B cell (primary cell): ENCODE data around the gene RTP4. TPM values are rescaled to one million over a fixed set of nuclear protein-coding genes. Genes with fewer than 3 reads are reported as not detected.

ENCODE experiments used
- ATAC-seq: fragments of 200-7000 bp; cut with Tn5 transposase; one replicate; pipeline ENCODE4 v1.10.0; 2021; ENCODE audit warnings: low read depth, mild to moderate bottlenecking, moderate number of reproducible peaks, moderate library complexity
- CTCF ChIA-PET: fragments of 350-600 bp; sonication (Branson Sonifier 250); formaldehyde crosslinking; loops from one replicate; lab custom pipeline; 2021; ENCODE audit warnings: antibody characterized with exemption, inconsistent platforms; lab: Charles Lee
- POLR2A ChIA-PET: fragments of 350-600 bp; sonication (Branson Sonifier 250); formaldehyde crosslinking; loops from one replicate; lab custom pipeline; 2021; ENCODE audit warnings: antibody characterized with exemption; lab: Charles Lee
- DNase-seq: peaks from one replicate; pipeline ENCODE4 v3.0.0; 2013
- H2AFZ ChIP-seq: 2 replicates; pipeline ENCODE4 v1.6.1; 2012; ENCODE audit warnings: mild to moderate bottlenecking, low read depth, low read length; ENCODE audit not compliant: insufficient read depth, poor library complexity, severe bottlenecking
- H3K27ac ChIP-seq, 2 donors: 1 replicate in 1 of 2; 2 replicates in 1 of 2; pipeline ENCODE4 v1.5.1; 2012 to 2013; ENCODE audit warnings: low read length in 2 of 2, mild to moderate bottlenecking in 2 of 2, moderate library complexity in 1 of 2
- H3K27me3 ChIP-seq, 4 experiments: fragments of 200-600 bp in 1 of 4; sonication (generic) in 1 of 4; replicated peaks in 1 of 4; 1 replicate in 2 of 4; 2 replicates in 2 of 4; pipeline versions ENCODE4 v1.6.1 to v1.7.0; 2013 to 2016; ENCODE audit warnings: low read length in 3 of 4, mild to moderate bottlenecking in 2 of 4, mixed read lengths in 1 of 4, moderate library complexity in 1 of 4; ENCODE audit not compliant: insufficient read depth in 4 of 4, control insufficient read depth in 3 of 4; ENCODE audit errors: control extremely low read depth in 1 of 4
- H3K36me3 ChIP-seq, 2 experiments: replicated peaks in 1 of 2; 1 replicate in 1 of 2; 2 replicates in 1 of 2; pipeline versions ENCODE4 v1.6.1 to v1.7.1; 2013; ENCODE audit warnings: low read length in 1 of 2; ENCODE audit not compliant: insufficient read depth in 2 of 2, control insufficient read depth in 1 of 2; ENCODE audit errors: control extremely low read depth in 1 of 2, extremely low read depth in 1 of 2
- H3K4me1 ChIP-seq, 2 donors: fragments of 200-600 bp in 1 of 2; sonication (generic) in 1 of 2; 1 replicate in 1 of 2; 2 replicates in 1 of 2; pipeline versions ENCODE4 v1.5.1 to v1.6.1; 2013 to 2017; ENCODE audit warnings: low read length in 2 of 2; ENCODE audit not compliant: control insufficient read depth in 2 of 2, insufficient read depth in 2 of 2
- H3K4me2 ChIP-seq: replicated peaks from 2 replicates; pipeline ENCODE3; 2012; ENCODE audit warnings: mild to moderate bottlenecking, low read depth, low read length; ENCODE audit not compliant: poor library complexity, severe bottlenecking
- H3K4me3 ChIP-seq, 5 experiments: fragments of 200-600 bp in 1 of 5; sonication (generic) in 1 of 5; 1 replicate in 3 of 5; 2 replicates in 2 of 5; pipeline versions ENCODE4 v1.5.1 to v1.7.0; 2011 to 2016; ENCODE audit warnings: low read length in 4 of 5, mild to moderate bottlenecking in 4 of 5, low read depth in 2 of 5, control low read depth in 1 of 5, moderate library complexity in 1 of 5; ENCODE audit not compliant: insufficient read depth in 1 of 5; ENCODE audit errors: control extremely low read depth in 1 of 5, extremely low read depth in 1 of 5
- H3K79me2 ChIP-seq: fragments of 200-600 bp; sonication (generic); one replicate; pipeline ENCODE4 v1.6.0; 2016; ENCODE audit warnings: low read length; ENCODE audit not compliant: control insufficient read depth, insufficient read depth
- H3K9ac ChIP-seq: fragments of 200-600 bp; sonication (generic); 2 replicates; pipeline ENCODE4 v1.6.1; 2017; ENCODE audit warnings: mild to moderate bottlenecking, low read length, moderate library complexity
- H3K9me3 ChIP-seq, 3 donors: one replicate each; pipeline versions ENCODE4 v1.6.1 to v1.7.1; 2013; ENCODE audit warnings: low read length in 2 of 3; ENCODE audit not compliant: control insufficient read depth in 2 of 3, insufficient read depth in 1 of 3; ENCODE audit errors: control extremely low read depth in 1 of 3
- H4K20me1 ChIP-seq: 2 replicates; pipeline ENCODE4 v1.6.0; 2012; ENCODE audit warnings: mild to moderate bottlenecking, low read length; ENCODE audit not compliant: insufficient read depth, control insufficient read depth, poor library complexity, severe bottlenecking
- H3K27ac Mint-ChIP-seq: one replicate; pipeline ENCODE4 v1.8.0; 2021; ENCODE audit warnings: mixed read lengths
- H3K27me3 Mint-ChIP-seq: one replicate; pipeline ENCODE4 v1.8.0; 2021; ENCODE audit warnings: mixed read lengths
- H3K4me1 Mint-ChIP-seq: one replicate; pipeline ENCODE4 v1.8.0; 2021; ENCODE audit warnings: mixed read lengths
- H3K4me3 Mint-ChIP-seq: one replicate; pipeline ENCODE4 v1.8.0; 2021; ENCODE audit warnings: mixed read lengths
- H3K9me3 Mint-ChIP-seq: one replicate; pipeline ENCODE4 v1.8.0; 2022; ENCODE audit warnings: mixed read lengths; ENCODE audit not compliant: insufficient read depth
- EZH2 ChIP-seq: IDR thresholded peaks from 2 replicates; pipeline ENCODE4 v1.6.1; 2012; ENCODE audit warnings: borderline replicate concordance, low read depth, mild to moderate bottlenecking, moderate library complexity, low read length; ENCODE audit not compliant: insufficient read depth, poor library complexity, severe bottlenecking
- WGBS: methylation state at CpG from one replicate; pipeline ENCODE4 v1.1.5; 2013; ENCODE audit warnings: missing lambda C conversion rate; ENCODE audit not compliant: insufficient coverage; 5-methylcytosine and 5-hydroxymethylcytosine counted together
- intact Hi-C: fragments of 100-400 bp; cut with micrococcal nuclease; formaldehyde crosslinking; loops from one replicate; pipeline ENCODE4 v1.10.0; 2022
- polyA plus RNA-seq: library from polyadenylated mRNA; depleted of rRNA; stranded (reverse); fragments of >200 nt; gene quantifications from 2 replicates; pipeline ENCODE4 v1.2.3, GENCODE V29; 2012
- total RNA-seq, 2 donors: library from RNA; stranded (reverse); fragments of 120-200 nt in 1 of 2; gene quantifications; 1 replicate in 1 of 2; 2 replicates in 1 of 2; pipeline versions ENCODE4 v1.2.3 to v1.2.4, GENCODE V29; 2013 to 2022
- TF ChIP-seq, protein P1 (sequence below): fragments of 200-600 bp; IDR thresholded peaks from one replicate; pipeline ENCODE4 v1.8.0; 2022; ENCODE audit warnings: antibody characterized with exemption, mild to moderate bottlenecking

Gene RTP4
- total and polyA plus RNA-seq, 2 donors (not counting 1 experiment from before 2014, with no cell fraction given), result 1.0 to 6.7 TPM

DNA sequence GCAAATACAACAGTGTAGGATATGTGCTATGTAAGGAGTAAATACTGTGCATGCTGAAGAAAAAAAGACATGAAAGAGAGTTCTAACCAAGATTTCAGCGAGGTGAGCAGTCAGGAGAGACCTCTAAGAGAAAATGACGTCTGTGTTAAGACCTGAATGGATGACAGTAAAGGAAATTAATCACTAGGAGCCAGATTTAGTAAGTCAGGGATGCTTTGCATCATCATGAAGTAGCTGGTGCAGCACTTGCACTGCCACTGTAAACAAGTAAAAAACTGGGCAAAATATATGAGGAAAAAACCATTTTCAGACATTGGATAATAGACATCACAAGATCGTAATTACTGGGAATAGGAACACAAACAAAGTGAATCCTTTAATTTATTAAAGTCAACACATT lies 32.6 kb downstream of the RTP4 start:
- Mint-ChIP-seq H3K27me3 (peaks cover 37% of the 10 kb centered on the region), H3K9me3 (no peaks in the 10 kb centered on the region)
- ATAC-seq, result no peak

DNA sequence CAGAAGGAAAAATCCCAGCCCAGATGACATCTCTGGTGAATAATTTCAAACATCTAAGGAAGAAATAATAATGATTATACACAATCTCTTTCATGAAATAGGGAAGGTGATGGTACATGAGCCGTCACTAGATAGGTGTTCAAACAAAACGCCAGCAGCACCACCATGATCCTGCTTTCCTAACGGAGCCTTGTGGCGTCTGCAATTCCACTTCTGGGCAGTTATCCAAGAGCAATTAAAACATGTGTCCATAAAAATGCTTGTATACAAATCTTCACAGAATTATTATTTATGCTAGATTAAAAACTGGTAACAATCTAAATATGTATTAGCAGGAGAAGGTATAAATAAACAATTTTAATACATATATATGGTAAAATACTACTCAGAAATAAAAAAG lies 33.7 kb downstream of the RTP4 start:
- H3K9me3 ChIP-seq, result no peaks in the 10 kb centered on the region
- H3K4me1 Mint-ChIP-seq, result no peaks in the 10 kb centered on the region
- CTCF ChIA-PET, result no interaction called here
- POLR2A ChIA-PET, result no interaction called here
- H3K27me3 Mint-ChIP-seq, result peaks cover 36% of the 10 kb centered on the region
- H3K4me3 Mint-ChIP-seq, result no peak overlapping the region
- no peak overlapping the region for H3K4me3 ChIP-seq
- peaks cover 0 to 6% (median 2%) of the 10 kb centered on the region in 4 experiments for H3K27me3 ChIP-seq
- no peaks in the 10 kb centered on the region for H3K9me3 Mint-ChIP-seq
- H3K4me1 ChIP-seq, result no peaks in the 10 kb centered on the region
- H3K79me2 ChIP-seq, result no peaks in the 10 kb centered on the region
- H3K36me3 ChIP-seq, result no peaks in the 10 kb centered on the region
- intact Hi-C loops, result no loop called here
- no peak overlapping the region for H3K27ac Mint-ChIP-seq
- no peak for TF ChIP-seq EZH2
- TF ChIP-seq, protein P1, sequence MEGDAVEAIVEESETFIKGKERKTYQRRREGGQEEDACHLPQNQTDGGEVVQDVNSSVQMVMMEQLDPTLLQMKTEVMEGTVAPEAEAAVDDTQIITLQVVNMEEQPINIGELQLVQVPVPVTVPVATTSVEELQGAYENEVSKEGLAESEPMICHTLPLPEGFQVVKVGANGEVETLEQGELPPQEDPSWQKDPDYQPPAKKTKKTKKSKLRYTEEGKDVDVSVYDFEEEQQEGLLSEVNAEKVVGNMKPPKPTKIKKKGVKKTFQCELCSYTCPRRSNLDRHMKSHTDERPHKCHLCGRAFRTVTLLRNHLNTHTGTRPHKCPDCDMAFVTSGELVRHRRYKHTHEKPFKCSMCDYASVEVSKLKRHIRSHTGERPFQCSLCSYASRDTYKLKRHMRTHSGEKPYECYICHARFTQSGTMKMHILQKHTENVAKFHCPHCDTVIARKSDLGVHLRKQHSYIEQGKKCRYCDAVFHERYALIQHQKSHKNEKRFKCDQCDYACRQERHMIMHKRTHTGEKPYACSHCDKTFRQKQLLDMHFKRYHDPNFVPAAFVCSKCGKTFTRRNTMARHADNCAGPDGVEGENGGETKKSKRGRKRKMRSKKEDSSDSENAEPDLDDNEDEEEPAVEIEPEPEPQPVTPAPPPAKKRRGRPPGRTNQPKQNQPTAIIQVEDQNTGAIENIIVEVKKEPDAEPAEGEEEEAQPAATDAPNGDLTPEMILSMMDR, result no peak
- no peak overlapping the region for H2AFZ ChIP-seq
- H3K9ac ChIP-seq, result no peak overlapping the region
- no peak overlapping the region for H3K4me2 ChIP-seq
- no peak overlapping the region for H3K27ac ChIP-seq
- ATAC-seq (no peak), DNase-seq (no peak)
- WGBS, result 88% methylated on average over 3 of the region's 4 CpGs
- no peaks in the 10 kb centered on the region for H4K20me1 ChIP-seq

More for the DNA sequence above, 32.6 kb downstream of the RTP4 start:
- Histone ChIP-seq H2AFZ (no peak overlapping the region), H3K4me1 (no peaks in the 10 kb centered on the region), H3K36me3 (no peaks in the 10 kb centered on the region), H4K20me1 (no peaks in the 10 kb centered on the region), H3K9ac (no peak overlapping the region), H3K27ac (no peak overlapping the region), H3K9me3 (no peaks in the 10 kb centered on the region), H3K4me2 (no peak overlapping the region), H3K27me3 (peaks cover 0 to 6% (median 2%) of the 10 kb centered on the region in 4 experiments), H3K79me2 (no peaks in the 10 kb centered on the region), H3K4me3 (no peak overlapping the region)
- no peak for DNase-seq
- H3K27ac Mint-ChIP-seq, result no peak overlapping the region
- ChIA-PET CTCF (no interaction called here), POLR2A (no interaction called here)
- intact Hi-C loops, result no loop called here
- TF ChIP-seq, protein P1, result no peak
- TF ChIP-seq EZH2, result no peak
- 58% methylated on average over 2 of the region's 3 CpGs for WGBS
- no peaks in the 10 kb centered on the region for H3K4me1 Mint-ChIP-seq
- no peak overlapping the region for H3K4me3 Mint-ChIP-seq
